ENCODE measurements around the gene MMD. TPM values are rescaled to one million over a fixed set of nuclear protein-coding genes. Genes with fewer than 3 reads are reported as not detected.
"Not testable (repeated sequence)": the region's sequence is repeated elsewhere in the genome, so short reads cannot be mapped to it uniquely, and the experiment has no call there.

Gene MMD
- total RNA-seq, 4 donors from 2014 or later, result 18.0 to 37.9 (median 29.1) TPM

- TF ChIP-seq POLR2A (IDR thresholded peaks at IDR 0.05), result no peak
- TF ChIP-seq, protein P1, sequence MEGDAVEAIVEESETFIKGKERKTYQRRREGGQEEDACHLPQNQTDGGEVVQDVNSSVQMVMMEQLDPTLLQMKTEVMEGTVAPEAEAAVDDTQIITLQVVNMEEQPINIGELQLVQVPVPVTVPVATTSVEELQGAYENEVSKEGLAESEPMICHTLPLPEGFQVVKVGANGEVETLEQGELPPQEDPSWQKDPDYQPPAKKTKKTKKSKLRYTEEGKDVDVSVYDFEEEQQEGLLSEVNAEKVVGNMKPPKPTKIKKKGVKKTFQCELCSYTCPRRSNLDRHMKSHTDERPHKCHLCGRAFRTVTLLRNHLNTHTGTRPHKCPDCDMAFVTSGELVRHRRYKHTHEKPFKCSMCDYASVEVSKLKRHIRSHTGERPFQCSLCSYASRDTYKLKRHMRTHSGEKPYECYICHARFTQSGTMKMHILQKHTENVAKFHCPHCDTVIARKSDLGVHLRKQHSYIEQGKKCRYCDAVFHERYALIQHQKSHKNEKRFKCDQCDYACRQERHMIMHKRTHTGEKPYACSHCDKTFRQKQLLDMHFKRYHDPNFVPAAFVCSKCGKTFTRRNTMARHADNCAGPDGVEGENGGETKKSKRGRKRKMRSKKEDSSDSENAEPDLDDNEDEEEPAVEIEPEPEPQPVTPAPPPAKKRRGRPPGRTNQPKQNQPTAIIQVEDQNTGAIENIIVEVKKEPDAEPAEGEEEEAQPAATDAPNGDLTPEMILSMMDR (IDR thresholded peaks at IDR 0.05), result no peak
- TF ChIP-seq EP300 (IDR thresholded peaks at IDR 0.05), result no peak
- TF ChIP-seq POLR2AphosphoS5 (IDR thresholded peaks at IDR 0.05), result no peak
Measured at GRCh38 chr17:55409030-55409800, 12.4 kb downstream of the MMD start.

DNA sequence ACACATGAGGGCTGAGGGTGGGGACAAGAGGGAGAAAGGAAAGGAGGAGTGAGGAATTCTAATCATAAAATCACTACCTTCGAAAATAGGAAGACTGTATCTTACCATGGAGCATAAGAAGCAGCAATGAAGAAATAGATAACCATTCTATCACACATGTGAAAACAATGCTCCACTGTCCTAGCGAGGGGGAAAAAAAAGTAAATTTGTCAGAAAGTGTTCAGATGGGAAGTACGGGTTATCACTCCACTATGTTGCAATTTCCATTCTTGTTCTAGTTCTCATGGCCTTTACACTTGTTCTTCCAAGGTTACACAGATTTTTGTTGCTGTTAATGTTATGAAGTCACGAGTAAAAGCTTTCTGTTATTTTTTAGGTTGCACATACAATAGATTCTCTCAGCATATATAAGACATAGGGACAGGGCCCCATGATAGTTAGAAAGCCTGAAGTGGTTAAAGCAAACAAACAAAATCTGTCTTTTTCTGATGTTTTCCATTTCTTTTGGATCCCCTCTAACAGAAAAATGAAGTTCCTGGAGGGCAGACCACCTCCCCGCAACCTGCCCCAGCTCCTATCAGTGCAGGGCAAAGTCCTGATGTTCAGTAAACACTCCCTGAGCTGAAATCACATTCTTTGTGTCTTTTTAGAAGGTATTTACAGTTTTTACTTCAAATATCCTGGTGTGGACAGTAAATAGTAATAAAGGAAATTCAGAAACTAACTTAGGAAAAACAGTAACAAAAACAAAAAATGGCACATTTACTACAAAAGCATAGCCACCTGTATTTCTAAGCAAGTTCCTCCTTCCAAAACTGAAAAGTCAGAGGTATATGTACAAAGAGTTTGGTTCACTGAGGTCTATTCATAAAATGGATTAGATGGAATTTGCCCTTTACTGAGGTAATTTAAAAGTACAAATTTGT, 13.7 kb downstream of the MMD start:
- Histone ChIP-seq H3K36me3 (peaks cover 6 to 98% of the 10 kb centered on the region in 2 donors), H3K27ac (no peak overlapping the region), H3K4me1 (peaks cover 0 to 19% (median 0%) of the 10 kb centered on the region in 3 donors), H3K27me3 (no peaks in the 10 kb centered on the region), H3K4me3 (no peak overlapping the region), H3K9me3 (no peaks in the 10 kb centered on the region)
- WGBS, 2 donors (ENCODE audit: low coverage in 1 of 2), result 63 to 75% methylated on average over 3 to 5 of the region's 5 CpGs
- ATAC-seq, result no peak
- TF ChIP-seq POLR2A (IDR thresholded peaks at IDR 0.05) (no peak), POLR2AphosphoS5 (IDR thresholded peaks at IDR 0.05) (no peak), EP300 (IDR thresholded peaks at IDR 0.05) (no peak)
- TF ChIP-seq, protein P1 (IDR thresholded peaks at IDR 0.05), result no peak

More at GRCh38 chr17:55409030-55409800, 12.4 kb downstream of the MMD start:
- H3K4me3 ChIP-seq, result no peak overlapping the region
- no peak for ATAC-seq
- H3K9me3 ChIP-seq, result no peaks in the 10 kb centered on the region
- no peak overlapping the region for H3K27ac ChIP-seq
- peaks cover 0 to 15% (median 0%) of the 10 kb centered on the region in 3 donors for H3K4me1 ChIP-seq
- H3K27me3 ChIP-seq, result no peaks in the 10 kb centered on the region
- H3K36me3 ChIP-seq, result peaks cover 6 to 96% of the 10 kb centered on the region in 2 donors
- 85 to 94% methylated on average over 2 to 4 of the region's 4 CpGs for WGBS, 2 donors (ENCODE audit: low coverage in 1 of 2)

DNA sequence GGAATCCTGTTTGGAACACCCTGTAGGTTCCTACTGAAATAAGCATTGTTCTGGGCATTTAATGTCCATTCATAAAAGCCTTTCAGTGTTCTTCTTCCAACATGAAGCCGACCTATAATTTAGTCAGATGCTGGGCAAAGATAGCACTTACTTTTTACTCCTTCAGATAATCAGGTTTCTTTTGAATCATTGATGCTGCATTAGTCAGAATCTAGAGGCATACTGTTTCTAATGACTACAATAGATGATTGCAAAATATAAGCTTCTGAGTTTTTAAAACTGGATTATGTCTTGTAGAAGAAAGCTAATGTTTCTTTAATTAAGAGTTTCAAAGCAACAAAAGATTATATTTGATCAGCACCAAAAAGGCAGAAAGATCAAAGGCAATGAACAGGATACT, 16.0 kb downstream of the MMD start:
- Histone ChIP-seq H3K4me1 (peaks cover 0 to 7% (median 0%) of the 10 kb centered on the region in 3 donors), H3K27ac (no peak overlapping the region), H3K27me3 (no peaks in the 10 kb centered on the region), H3K9me3 (no peaks in the 10 kb centered on the region), H3K4me3 (no peak overlapping the region), H3K36me3 (peaks cover under 1 to 100% of the 10 kb centered on the region in 2 donors)
- TF ChIP-seq, protein P1 (IDR thresholded peaks at IDR 0.05), result no peak
- no peak for TF ChIP-seq POLR2A (IDR thresholded peaks at IDR 0.05)
- TF ChIP-seq POLR2AphosphoS5 (IDR thresholded peaks at IDR 0.05), result no peak
- TF ChIP-seq EP300 (IDR thresholded peaks at IDR 0.05), result no peak
- no peak for ATAC-seq
- 50 to 86% methylated on average over 1 of the region's 1 CpG for WGBS, 2 donors (ENCODE audit: low coverage in 1 of 2)

GRCh38 chr17:55404197-55404596, 17.4 kb downstream of the MMD start:
- not testable (repeated sequence) for H3K27me3 ChIP-seq, H3K4me1 ChIP-seq, H3K4me3 ChIP-seq, H3K27ac ChIP-seq, H3K9me3 ChIP-seq, ATAC-seq
- peaks cover 0 to 100% of the 10 kb centered on the region in 2 donors for H3K36me3 ChIP-seq
- WGBS, 2 donors (ENCODE audit: low coverage in 1 of 2), result 62 to 79% methylated on average over 3 to 5 of the region's 5 CpGs

DNA sequence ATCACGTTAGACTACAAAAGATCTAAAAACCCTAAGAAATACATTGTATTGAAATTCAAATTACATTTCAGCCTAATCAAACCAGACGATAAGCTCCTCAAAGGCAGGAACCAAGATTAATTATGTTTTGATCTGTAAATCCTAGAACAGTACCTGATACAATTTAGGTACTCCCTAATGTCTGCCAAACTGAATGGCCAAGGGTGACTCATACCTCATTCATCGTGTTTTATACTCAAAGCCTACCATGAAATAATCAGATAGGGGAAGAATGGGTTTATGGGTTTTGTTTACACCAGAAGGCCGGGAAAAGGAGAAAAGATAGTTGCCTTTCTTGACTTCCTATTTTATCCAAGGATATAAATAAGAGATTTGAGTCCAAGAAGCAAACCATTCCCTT, 19.3 kb downstream of the MMD start:
- TF ChIP-seq POLR2AphosphoS5 (IDR thresholded peaks at IDR 0.05) (no peak), EP300 (IDR thresholded peaks at IDR 0.05) (no peak), POLR2A (IDR thresholded peaks at IDR 0.05) (no peak)
- TF ChIP-seq, protein P1 (IDR thresholded peaks at IDR 0.05), result no peak

More for the DNA sequence above, 19.3 kb downstream of the MMD start:
- Histone ChIP-seq H3K27me3 (no peaks in the 10 kb centered on the region), H3K9me3 (no peaks in the 10 kb centered on the region), H3K4me1 (peaks cover 0 to 17% (median 0%) of the 10 kb centered on the region in 3 donors), H3K27ac (no peak overlapping the region), H3K36me3 (peaks cover 0 to 90% of the 10 kb centered on the region in 2 donors), H3K4me3 (no peak overlapping the region)
- WGBS, 2 donors (ENCODE audit: low coverage in 1 of 2), result 73 to 83% methylated on average over 4 of the region's 4 CpGs
- no peak for ATAC-seq
